Measurements from ENCODE around the gene ZSWIM8. TPM values are rescaled to one million over a fixed set of nuclear protein-coding genes. Genes with fewer than 3 reads are reported as not detected.

Gene ZSWIM8
- total and polyA plus RNA-seq, 3 donors from 2014 or later = 192 to 289 (median 204) TPM

DNA sequence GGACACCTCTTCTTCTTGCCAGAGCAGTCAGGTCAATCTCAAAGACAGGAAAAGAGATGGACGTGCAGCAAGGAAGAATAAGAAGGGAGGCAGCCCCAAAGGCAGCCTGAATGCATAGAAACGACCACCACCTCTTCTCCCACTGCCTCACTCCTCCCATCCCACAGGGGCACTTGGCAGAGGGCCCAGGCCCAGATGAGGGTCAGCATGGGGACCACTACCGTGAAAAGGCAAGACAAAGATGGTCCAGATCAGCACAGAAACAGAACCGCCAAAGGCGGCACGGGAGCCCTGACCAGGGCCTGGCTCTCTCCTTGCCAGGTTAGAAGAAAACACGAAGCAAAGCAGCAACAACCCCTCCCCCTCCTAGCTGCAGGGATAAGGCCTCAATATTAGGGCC, 27.9 kb downstream of the ZSWIM8 start:
- Histone ChIP-seq H3K9me3 (no peaks in the 10 kb centered on the region), H3K4me1 (no peaks in the 10 kb centered on the region), H3K27ac (no peak overlapping the region), H3K4me3 (no peak overlapping the region), H3K36me3 (ENCODE audit: low read depth, missing control alignments) (no peaks in the 10 kb centered on the region), H3K27me3 (no peaks in the 10 kb centered on the region)
- TF ChIP-seq POLR2A (IDR thresholded peaks at IDR 0.05) = no peak
- TF ChIP-seq, protein P1, sequence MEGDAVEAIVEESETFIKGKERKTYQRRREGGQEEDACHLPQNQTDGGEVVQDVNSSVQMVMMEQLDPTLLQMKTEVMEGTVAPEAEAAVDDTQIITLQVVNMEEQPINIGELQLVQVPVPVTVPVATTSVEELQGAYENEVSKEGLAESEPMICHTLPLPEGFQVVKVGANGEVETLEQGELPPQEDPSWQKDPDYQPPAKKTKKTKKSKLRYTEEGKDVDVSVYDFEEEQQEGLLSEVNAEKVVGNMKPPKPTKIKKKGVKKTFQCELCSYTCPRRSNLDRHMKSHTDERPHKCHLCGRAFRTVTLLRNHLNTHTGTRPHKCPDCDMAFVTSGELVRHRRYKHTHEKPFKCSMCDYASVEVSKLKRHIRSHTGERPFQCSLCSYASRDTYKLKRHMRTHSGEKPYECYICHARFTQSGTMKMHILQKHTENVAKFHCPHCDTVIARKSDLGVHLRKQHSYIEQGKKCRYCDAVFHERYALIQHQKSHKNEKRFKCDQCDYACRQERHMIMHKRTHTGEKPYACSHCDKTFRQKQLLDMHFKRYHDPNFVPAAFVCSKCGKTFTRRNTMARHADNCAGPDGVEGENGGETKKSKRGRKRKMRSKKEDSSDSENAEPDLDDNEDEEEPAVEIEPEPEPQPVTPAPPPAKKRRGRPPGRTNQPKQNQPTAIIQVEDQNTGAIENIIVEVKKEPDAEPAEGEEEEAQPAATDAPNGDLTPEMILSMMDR (IDR thresholded peaks at IDR 0.05) = no peak
- no peak for DNase-seq
- intact Hi-C loops (cut with DNase I; ENCODE audit: low total_unique reads) = no loop called here
- 79 to 87% methylated on average over 6 to 7 of the region's 7 CpGs for WGBS, 2 donors

DNA sequence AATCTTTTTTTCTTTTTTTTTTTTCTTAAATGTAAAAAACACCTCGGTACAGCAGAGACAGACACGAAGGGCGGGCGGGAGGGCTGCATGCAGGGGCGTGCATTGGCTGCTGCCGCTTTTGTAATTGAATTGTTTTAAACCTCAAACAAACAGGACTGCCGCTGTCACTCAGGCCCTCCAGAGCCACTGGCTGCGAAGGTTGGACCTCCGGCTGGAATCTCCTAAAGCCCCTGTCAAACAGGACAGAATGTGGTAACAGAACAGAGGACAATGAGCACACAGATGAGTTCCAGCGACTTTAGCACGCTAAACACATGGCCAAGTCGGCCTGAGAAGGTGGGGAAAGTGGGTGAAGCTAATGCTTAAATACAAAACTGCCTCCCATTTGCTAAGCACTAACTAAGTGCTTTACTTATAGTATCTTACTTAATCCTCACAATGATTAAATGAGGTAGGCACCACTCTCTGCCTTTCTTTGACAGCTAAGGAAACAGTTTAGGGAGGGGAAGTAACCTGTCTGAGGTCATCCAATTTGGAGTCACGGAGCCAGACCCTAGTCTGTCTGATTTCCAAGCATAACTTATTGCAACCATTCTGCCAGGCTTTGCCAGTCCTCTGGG, 29.0 kb downstream of the ZSWIM8 start:
- Histone ChIP-seq H3K27me3 (no peaks in the 10 kb centered on the region), H3K27ac (no peak overlapping the region), H3K4me3 (no peak overlapping the region), H3K36me3 (ENCODE audit: low read depth, missing control alignments) (no peaks in the 10 kb centered on the region), H3K9me3 (no peaks in the 10 kb centered on the region), H3K4me1 (no peaks in the 10 kb centered on the region)
- no peak for DNase-seq
- 83 to 88% methylated on average over 13 of the region's 13 CpGs for WGBS, 2 donors
- intact Hi-C loops (cut with DNase I; ENCODE audit: low total_unique reads) = no loop called here
- TF ChIP-seq, protein P1 (IDR thresholded peaks at IDR 0.05) = no peak
- TF ChIP-seq POLR2A (IDR thresholded peaks at IDR 0.05) = no peak

DNA sequence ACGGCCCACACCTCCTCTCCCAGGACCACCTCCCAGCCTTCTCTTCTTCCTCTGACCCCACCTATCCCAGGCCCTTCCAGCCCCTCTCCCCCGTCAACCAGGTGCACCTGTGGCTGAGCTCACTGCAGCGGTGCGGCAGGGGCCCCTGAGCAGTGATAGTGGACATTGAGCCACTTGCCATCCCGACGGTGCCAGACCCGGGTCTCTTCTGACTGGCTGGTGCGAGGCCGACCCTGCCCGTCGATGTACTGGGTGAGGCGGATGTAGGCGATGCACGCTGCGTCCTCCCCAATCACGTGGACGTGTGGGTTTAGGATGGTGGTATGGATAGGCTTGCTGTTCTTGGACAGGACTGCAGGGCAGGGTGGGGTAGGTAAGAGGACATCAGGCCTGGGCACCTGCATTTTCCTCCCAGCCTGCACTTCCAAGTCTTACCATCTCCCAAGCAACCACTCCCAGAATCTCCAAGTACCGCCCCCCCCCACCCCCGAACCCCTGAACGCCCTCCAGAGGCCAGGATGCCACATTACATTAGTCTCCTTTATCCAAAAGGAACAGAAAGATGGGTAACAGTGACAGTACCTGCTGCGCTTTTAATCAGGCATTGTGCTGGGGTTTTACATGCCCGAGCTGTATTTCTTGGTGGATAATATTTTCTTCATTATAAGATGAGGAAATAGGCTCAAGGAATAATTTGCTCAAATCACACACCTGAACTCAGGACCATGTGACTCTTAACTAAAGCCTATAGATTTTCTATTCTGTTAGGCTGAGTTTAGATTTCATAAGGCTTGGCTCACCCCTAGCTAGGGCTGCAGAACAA, 29.7 kb downstream of the ZSWIM8 start:
- TF ChIP-seq, protein P1 (IDR thresholded peaks at IDR 0.05) = peak in 1 of 3 experiments; percentile 21
- TF ChIP-seq POLR2A (IDR thresholded peaks at IDR 0.05) = no peak
- H3K4me3 ChIP-seq = no peak overlapping the region
- WGBS, 2 donors = 84 to 88% methylated on average over 22 of the region's 22 CpGs
- DNase-seq = no peak
- no peak overlapping the region for H3K27ac ChIP-seq
- intact Hi-C loops (cut with DNase I; ENCODE audit: low total_unique reads) = no loop called here
- no peaks in the 10 kb centered on the region for H3K27me3 ChIP-seq
- H3K36me3 ChIP-seq (ENCODE audit: low read depth, missing control alignments) = no peaks in the 10 kb centered on the region
- no peaks in the 10 kb centered on the region for H3K4me1 ChIP-seq
- no peaks in the 10 kb centered on the region for H3K9me3 ChIP-seq

DNA sequence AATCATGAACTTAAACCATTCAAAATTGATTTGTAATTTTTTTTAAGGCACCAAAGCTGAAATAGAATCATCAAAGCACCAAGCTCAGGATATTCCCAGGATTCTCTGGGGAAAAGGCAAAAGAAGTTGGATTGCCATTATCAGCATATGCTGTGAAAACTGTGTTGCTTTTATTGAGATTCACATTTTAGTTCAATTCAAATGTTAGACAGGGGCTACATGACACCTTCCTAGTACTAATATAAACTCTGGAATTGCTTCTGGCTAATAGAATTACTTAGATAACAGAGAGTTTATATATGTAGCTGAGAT, 30.3 kb downstream of the ZSWIM8 start:
- Histone ChIP-seq H3K27ac (no peak overlapping the region), H3K4me3 (no peak overlapping the region), H3K4me1 (no peaks in the 10 kb centered on the region), H3K27me3 (no peaks in the 10 kb centered on the region), H3K36me3 (ENCODE audit: low read depth, missing control alignments) (no peaks in the 10 kb centered on the region), H3K9me3 (no peaks in the 10 kb centered on the region)
- no peak for DNase-seq
- TF ChIP-seq POLR2A (IDR thresholded peaks at IDR 0.05) = no peak
- TF ChIP-seq, protein P1 (IDR thresholded peaks at IDR 0.05) = no peak
- intact Hi-C loops (cut with DNase I; ENCODE audit: low total_unique reads) = no loop called here

Data from testis (tissue), 3 donors.